Parathyroid adenoma (tissue), 2 donors: ENCODE measurements around the gene GPC1.

Source experiments
- H2AFZ ChIP-seq: fragments of 300-600 bp; sonication (generic); one replicate; pipeline ENCODE4 v1.7.0; 2017; ENCODE audit warnings: antibody characterized with exemption, mild to moderate bottlenecking
- H3K27ac ChIP-seq: fragments of 300-600 bp; sonication (generic); one replicate; pipeline ENCODE4 v1.7.0; 2017
- H3K27me3 ChIP-seq: fragments of 300-600 bp; sonication (generic); one replicate; pipeline ENCODE4 v1.7.0; 2017; ENCODE audit warnings: low read length; ENCODE audit not compliant: control insufficient read depth, insufficient read depth
- H3K36me3 ChIP-seq: fragments of 300-600 bp; sonication (generic); one replicate; pipeline ENCODE4 v1.7.0; 2017; ENCODE audit warnings: low read length; ENCODE audit not compliant: control insufficient read depth, insufficient read depth
- H3K4me1 ChIP-seq: fragments of 300-600 bp; sonication (generic); one replicate; pipeline ENCODE4 v1.7.0; 2017; ENCODE audit warnings: control low read depth
- H3K4me2 ChIP-seq: fragments of 300-600 bp; sonication (generic); one replicate; pipeline ENCODE4 v1.7.0; 2017; ENCODE audit warnings: low read length
- H3K4me3 ChIP-seq: fragments of 300-600 bp; sonication (generic); one replicate; pipeline ENCODE4 v1.7.0; 2017; ENCODE audit warnings: low read depth, low read length
- H3K79me2 ChIP-seq: fragments of 300-600 bp; sonication (generic); one replicate; pipeline ENCODE4 v1.7.0; 2017; ENCODE audit warnings: control low read depth
- H3K9ac ChIP-seq: fragments of 300-600 bp; sonication (generic); one replicate; pipeline ENCODE4 v1.7.0; 2017; ENCODE audit warnings: mild to moderate bottlenecking
- H3K9me3 ChIP-seq: fragments of 300-600 bp; sonication (generic); one replicate; pipeline ENCODE4 v1.7.0; 2017; ENCODE audit warnings: low read length; ENCODE audit not compliant: control insufficient read depth
- CTCF ChIP-seq: fragments of 300-600 bp; sonication (generic); IDR thresholded peaks from one replicate; pipeline ENCODE4 v1.7.0; 2017; ENCODE audit warnings: antibody characterized with exemption, mild to moderate bottlenecking
- donor health status: primary hyperparathyroidism.

The GPC1 gene

GRCh38 chr2:240388471-240389301, 46.8 kb upstream of the GPC1 start:
- no peak overlapping the region for H3K9ac ChIP-seq
- no peak for TF ChIP-seq CTCF
- no peak overlapping the region for H2AFZ ChIP-seq
- no peaks in the 10 kb centered on the region for H3K4me1 ChIP-seq
- no peak overlapping the region for H3K4me2 ChIP-seq
- no peaks in the 10 kb centered on the region for H3K79me2 ChIP-seq
- no peaks in the 10 kb centered on the region for H3K27me3 ChIP-seq
- no peak overlapping the region for H3K27ac ChIP-seq
- no peak overlapping the region for H3K4me3 ChIP-seq
- H3K36me3 ChIP-seq: no peaks in the 10 kb centered on the region
- no peaks in the 10 kb centered on the region for H3K9me3 ChIP-seq

GRCh38 chr2:240389302-240389805, 46.1 kb upstream of the GPC1 start:
- H3K4me2 ChIP-seq: no peak overlapping the region
- H3K4me1 ChIP-seq: no peaks in the 10 kb centered on the region
- H3K9ac ChIP-seq: no peak overlapping the region
- H3K27ac ChIP-seq: no peak overlapping the region
- H3K79me2 ChIP-seq: no peaks in the 10 kb centered on the region
- H2AFZ ChIP-seq: no peak overlapping the region
- no peaks in the 10 kb centered on the region for H3K27me3 ChIP-seq
- H3K4me3 ChIP-seq: no peak overlapping the region
- H3K36me3 ChIP-seq: no peaks in the 10 kb centered on the region
- no peak for TF ChIP-seq CTCF
- H3K9me3 ChIP-seq: no peaks in the 10 kb centered on the region

- no peak overlapping the region for H3K4me2 ChIP-seq
- H3K9me3 ChIP-seq: no peaks in the 10 kb centered on the region
- no peak overlapping the region for H3K4me3 ChIP-seq
- H3K4me1 ChIP-seq: no peaks in the 10 kb centered on the region
- H3K27ac ChIP-seq: no peak overlapping the region
- no peaks in the 10 kb centered on the region for H3K36me3 ChIP-seq
- H3K9ac ChIP-seq: no peak overlapping the region
- no peaks in the 10 kb centered on the region for H3K27me3 ChIP-seq
- no peak overlapping the region for H2AFZ ChIP-seq
- no peak for TF ChIP-seq CTCF
- no peaks in the 10 kb centered on the region for H3K79me2 ChIP-seq
Observed at GRCh38 chr2:240390091-240391073, 45.1 kb upstream of the GPC1 start.

- no peak for TF ChIP-seq CTCF
- no peak overlapping the region for H3K4me3 ChIP-seq
- no peaks in the 10 kb centered on the region for H3K4me1 ChIP-seq
- H3K36me3 ChIP-seq: no peaks in the 10 kb centered on the region
- no peaks in the 10 kb centered on the region for H3K9me3 ChIP-seq
- H3K9ac ChIP-seq: no peak overlapping the region
- H3K27ac ChIP-seq: no peak overlapping the region
- H3K79me2 ChIP-seq: no peaks in the 10 kb centered on the region
- no peaks in the 10 kb centered on the region for H3K27me3 ChIP-seq
- no peak overlapping the region for H3K4me2 ChIP-seq
- no peak overlapping the region for H2AFZ ChIP-seq
Observed at GRCh38 chr2:240391111-240392051, 44.1 kb upstream of the GPC1 start.
